HG03575 (cell line): Measurements from ENCODE around the gene GAPT.
A peak's percentile ranks its signal among the peaks of the same experiment; 100 is the strongest.

ENCODE experiments used
- ATAC-seq: cut with Tn5 transposase; IDR thresholded peaks from one replicate; pipeline ENCODE4 v1.9.1; 2021; ENCODE audit not compliant: unreplicated experiment, insufficient number of reproducible peaks, low FRiP score; ENCODE audit errors: extremely low read depth

GAPT gene

DNA sequence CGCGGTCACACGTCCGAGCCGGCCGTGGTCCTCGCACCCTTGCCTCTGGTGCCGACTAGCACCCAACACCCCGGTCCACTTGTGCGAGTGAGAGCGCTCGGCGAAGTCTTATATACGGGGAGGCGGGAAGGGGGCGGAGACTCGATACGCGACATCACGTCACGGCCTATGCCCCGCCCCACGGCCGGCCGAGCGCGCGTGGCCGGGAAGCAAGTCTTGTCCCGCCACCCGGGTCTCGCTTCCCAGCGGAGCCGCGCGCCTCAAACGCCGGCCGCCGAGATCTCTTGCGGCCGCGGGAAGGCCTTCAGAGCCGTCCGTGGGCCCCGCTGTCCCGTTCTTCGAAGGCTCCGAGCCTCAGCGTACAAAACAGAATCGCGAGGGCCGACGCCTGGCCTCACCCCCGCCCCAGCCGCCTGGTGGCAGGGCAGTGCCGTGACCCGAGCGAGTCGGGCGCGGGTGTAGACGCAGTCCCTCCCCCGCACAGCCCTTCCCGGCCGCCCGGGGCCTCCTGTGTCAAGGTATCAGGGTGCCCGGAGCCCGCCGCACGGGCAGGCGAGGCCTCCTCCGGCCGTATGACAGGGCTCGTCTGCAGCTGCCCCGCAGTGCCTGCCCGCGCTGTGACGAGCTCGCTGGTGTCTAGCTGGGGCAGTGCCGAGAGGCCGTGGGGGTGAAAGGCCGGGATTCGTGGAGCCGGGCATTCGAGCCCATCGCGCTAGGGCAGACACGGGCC, 31.1 kb upstream of the GAPT start, which contains the start of gene PLK2:
Gene PLK2, minus strand, starts transcription at position 85 of the 730 bp plus-strand sequence. CDS start 127 bp downstream, outside the sequence.
- ATAC-seq = peak; percentile 28

DNA sequence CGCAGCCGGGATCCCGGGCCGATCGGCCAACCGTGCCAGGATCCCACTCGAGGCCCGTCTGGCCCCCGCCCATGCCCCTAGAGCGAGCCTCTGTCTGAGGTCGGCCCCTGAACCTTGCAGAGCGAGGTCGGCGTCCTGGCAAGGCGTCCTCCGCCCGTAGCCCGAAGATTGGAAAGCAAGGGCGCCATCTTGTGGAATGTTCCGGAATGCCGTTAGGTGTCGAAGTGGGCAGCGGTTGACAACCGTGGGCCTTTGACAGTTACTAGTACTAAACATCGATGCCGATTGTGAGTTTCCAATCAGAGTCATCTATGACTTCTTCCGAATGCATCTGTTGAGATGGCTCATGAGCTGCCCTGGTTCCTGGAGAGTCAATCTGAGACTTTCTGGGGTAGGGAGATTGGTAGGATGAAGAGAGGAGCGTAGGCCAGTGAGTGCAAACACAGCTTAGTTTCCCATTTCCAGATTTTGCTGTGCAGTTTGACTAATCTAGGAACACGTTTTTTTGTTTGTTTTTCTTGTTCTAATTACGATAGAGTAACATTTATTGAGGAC, 30.4 kb upstream of the GAPT start:
- peak; percentile 72 for ATAC-seq

DNA sequence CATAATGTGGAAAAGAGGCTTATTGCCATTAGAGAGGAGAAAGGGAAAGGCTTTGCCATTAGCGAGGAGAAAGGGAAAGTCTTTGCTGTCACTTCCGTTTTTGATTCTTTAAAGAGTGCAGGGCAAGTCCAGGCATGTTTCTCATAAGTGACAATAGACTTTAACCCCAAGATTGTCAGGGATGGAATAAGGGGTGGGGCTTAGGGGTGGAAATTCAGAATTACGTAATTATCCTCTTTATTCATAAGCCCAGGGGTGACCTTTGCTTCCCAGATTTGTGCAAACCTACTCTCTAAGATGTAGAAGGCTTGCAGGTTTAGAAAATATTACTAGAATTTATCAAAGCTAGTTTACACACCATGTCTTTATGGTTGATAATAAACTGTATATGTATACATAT, 29.1 kb upstream of the GAPT start:
- no peak for ATAC-seq

DNA sequence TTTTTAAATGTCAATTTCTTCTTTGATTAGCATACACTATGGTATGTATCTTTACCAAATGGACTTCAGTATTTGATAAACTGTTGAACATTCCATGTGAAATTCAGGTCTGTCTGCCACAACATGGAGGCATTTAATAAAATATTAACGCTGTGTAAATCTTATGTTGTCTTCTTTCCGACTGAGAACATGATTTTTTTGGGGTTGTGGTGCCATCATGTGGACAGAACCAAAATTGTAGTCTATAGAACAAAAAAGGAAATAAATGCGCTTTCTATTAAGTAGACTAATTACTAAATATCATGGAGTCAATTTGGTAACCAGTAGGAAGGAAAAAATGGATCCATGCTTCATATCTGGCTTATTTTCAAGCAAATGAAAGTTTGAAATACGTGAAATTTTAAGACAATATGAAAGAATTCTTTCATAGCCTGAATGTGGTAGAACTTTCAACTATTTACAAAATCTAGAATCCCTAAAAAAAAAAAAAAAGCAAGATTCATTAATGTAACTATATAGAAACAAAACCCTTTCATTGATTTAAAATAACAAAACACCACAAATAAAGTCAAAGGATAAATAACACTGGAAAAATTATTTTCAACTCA, 28.5 kb upstream of the GAPT start:
- ATAC-seq = no peak

DNA sequence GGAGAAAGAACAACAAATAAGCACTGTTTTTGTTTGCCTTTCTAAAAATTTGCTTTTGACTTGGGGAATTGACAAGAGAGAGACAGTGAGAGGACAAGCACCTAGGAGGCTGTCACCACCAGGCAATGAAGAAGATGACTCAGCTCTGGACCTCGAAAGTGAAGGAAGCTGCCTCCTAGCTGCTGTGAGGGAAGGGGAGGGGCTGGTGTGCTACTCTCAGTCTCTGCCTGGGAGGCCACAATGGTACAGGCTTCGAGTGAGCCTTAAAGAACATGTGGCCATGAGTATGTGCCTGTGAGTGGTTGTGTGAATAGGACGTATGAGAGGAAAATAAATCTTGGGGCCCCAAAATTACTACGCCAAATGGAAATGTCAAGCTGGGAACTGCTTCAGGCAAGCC, 24.3 kb upstream of the GAPT start:
- peak; percentile 94 for ATAC-seq

DNA sequence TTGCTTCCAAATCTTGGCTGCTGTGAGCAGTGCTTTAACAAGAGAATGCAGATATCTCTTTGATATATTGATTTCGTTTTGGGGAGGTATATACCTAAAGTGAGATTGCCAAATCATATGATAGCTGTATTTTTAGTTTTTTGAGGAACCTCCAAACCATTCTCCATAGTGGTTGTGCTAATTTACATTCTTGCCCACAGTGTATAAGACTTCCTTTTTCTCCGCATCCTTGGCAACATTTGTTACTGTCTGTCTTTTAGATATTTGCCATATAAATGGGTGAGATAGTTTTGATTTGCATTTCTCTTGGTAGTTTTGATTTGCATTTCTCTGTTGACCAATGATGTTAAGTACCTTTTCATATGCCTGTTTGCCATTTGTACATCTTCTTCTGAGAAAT, 21.3 kb upstream of the GAPT start:
- ATAC-seq = no peak

DNA sequence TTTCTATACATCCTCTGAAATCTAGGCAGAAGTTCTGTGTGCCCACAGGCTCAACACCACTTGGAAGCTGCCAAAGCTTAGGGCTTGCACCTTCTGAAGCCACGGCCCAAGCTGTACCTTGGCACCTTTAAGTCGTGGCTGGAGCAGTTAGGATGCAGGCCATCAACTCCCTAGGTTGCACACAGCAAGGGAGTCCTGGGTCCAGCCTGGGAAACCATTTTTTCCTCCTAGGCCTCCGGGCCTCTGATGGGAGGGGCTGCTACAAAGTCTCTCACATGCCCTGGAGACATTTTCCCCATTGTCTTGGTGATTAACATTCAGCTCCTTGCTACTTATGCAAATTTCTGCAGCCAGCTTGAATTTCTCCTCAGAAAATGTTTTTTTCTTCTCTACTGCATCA, 15.8 kb upstream of the GAPT start:
- no peak for ATAC-seq

DNA sequence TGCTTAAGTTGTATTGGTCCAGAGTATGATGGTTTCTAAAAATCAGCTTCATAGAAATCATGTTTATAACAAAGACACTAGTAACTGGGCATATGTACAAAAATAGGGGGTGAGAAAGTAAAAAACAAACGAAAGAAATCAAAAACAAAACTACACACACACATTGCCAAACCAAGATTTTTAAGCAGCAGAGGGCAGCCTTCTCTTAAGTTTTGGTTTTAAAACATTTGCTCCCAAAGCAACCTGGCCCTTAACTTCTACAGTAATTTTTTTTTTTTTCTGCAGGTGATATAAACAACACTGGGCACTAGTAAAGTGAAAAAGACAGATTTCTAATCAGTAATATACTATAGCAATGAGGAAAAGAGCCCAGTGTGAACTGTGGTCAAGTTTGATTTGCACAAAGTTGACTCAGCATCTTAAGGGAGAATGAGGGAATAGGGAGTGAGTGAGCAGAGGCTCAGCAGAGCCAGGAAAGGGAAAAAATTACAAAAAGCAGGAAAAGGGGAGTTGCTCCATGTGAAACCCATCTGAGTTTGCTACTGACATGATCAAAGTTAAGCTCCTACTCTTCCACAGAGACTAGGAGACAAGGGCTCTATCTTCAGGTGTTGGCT, 13.4 kb upstream of the GAPT start:
- no peak for ATAC-seq

DNA sequence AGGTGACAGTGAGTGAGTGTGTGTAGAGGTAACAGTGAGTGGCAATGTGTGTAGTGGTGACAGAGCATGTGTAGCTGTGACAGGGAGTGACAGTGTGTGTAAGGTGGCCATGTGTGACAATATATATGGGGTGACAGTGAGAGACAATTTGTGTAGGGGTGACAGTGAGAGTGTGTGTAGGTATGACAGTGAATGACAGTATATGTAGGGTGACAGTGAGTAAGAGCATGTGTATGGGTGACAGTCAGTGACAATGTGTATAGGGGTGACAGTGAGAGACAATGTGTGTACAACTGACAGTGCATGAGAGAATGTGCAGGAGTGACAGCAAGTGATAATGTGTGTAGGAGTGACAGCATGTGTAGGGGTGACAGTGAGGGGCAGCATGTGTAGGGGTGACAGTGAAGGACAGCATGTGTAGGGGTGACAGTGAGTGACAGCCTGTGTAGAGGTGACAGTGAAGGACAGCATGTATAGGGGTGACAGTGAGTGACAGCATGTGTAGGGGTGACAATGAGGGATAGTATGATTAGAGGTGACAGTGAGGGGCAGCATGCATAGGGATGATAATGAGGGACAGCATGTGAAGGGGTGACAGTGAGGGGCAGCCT, 10.1 kb upstream of the GAPT start:
- ATAC-seq = no peak

DNA sequence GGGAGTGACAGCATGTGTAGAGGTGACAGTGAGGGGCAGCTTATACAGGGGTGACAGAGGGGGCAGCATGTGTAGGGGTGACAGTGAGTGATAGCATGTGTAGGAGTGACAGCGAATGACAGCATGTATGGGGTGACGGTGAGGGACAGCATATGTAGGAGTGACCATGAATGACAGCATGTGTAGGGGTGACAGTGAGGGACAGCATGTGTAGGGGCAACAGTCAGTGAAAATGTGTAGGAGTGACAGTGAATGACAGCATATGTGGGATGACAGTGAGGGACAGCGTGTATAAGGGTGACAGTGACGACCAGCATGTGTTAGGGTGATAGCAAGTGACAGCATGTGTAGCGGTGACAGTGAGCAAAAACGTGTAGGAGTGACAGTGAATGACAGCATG, 9.4 kb upstream of the GAPT start:
- no peak for ATAC-seq

DNA sequence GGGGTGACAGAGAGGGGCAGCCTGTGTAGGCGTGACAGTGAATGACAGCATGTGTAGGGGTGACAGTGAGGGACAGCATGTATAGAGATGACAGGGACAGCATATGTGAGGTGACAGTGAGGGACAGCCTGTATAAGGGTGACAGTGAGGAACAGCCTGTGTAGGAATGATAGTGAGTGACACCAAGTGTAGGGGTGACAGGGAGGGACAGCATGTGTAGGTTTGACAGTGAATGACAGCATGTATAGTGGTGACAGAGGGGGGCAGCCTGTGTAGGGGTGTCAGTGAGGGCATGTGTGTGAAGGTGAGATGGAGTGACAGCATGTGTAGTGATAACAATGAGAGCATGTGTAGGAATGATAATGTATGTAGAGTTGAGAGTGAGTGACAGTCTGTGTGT, 8.7 kb upstream of the GAPT start:
- no peak for ATAC-seq

DNA sequence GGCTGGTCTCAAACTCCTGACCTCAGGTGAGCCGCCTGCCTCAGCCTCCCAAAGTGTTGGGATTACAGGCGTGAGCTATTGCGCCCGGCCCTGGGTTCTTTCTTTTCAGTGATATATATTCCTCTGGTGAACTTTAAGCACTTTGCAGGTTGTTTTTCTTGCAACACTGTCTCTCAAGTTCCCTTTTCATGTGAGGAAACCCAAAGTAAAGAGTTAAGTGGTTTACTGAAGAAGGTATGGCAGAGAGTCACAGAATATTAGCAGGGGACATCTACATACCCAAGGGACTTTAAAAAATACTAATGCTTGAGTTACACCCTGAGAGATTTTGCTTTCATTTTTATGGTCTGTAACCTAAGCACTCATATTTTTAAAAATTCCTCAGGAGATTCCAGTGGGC, 6.7 kb upstream of the GAPT start:
- no peak for ATAC-seq

DNA sequence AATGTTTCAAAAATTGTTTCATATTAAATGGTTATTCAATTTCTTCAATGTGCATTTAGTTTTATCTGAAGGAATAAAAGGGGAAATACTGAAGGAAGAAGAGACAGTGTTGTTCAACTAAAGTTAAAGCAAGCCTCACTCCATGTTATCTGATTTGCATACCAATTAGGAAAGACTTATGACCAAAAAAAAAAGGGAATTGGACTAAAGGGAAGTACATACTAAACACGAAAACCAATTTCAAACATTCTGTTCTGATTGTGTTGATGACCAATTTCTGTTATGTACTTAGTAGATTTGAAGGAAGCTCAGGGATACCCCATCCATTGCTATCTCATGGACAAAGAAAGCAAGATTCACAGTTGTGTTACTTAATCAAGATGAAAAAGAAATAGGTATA, 4.9 kb upstream of the GAPT start:
- ATAC-seq = no peak

DNA sequence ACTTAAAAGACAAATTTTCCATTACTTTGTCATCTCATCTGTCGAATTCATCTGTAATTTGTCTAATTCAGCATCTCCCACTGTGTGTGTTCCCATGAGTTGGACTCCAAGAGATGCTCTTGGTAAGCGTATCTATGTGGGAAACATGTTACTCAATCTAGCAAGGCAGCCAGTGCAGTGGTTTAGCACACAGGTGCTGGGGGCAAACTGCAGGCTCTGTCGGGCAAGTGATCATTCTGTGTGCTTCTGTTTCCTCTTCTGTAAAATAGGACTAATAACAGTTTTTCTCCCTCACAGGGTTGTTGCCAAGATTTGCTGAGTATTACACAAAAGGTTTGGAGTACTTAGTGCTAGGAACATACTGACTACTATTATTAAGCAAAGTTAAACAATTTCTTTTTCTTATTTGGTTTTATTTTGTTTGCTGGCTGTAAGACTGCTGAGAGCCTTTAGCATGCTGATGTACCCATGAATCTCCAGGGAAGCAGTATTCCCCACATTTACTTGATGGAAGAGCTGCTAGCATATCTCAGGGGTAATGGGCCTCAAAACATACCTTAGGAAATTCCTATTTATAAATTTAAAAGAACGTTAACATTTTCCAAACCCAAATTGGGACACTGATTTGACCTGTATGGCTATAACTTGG, 709 bp upstream of the GAPT start:
- ATAC-seq = no peak

DNA sequence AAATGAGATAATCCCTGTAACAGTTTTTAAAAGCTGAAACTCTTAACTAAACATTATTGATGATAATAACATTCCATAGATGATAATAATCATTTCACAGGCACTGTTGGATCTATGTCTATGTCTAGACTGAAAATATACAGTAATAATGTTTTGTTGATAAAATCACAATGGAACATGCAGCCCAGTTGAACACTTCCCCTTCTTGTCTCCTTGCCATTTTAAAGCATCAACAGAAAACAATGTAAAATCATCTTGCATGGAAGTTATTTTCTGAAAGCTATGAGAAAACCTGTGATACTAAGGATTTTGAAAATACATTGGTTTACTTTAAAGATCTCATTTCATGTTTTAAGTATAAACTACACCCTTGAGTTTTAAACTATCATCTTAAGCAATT, 1.9 kb downstream of the GAPT start:
- ATAC-seq = no peak

DNA sequence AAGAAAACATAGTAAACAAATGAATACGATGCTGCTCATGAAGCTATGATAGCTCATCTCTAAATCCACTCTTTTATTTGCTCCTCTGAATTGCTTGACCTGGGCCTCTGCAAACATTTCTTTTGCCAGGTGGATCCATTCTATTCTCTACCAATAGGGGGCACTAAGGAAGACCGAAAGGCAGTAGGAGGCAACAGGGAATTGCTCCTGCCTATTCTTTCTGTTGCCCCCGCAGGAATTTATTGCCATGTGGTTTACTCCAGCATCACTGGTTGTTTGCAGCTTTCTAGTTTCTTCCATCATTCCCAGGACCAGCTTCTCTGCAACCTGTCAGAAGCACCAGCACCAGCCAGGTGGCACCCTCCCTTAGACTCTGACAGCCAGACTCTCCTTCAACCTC, 5.3 kb downstream of the GAPT start:
- ATAC-seq = no peak

DNA sequence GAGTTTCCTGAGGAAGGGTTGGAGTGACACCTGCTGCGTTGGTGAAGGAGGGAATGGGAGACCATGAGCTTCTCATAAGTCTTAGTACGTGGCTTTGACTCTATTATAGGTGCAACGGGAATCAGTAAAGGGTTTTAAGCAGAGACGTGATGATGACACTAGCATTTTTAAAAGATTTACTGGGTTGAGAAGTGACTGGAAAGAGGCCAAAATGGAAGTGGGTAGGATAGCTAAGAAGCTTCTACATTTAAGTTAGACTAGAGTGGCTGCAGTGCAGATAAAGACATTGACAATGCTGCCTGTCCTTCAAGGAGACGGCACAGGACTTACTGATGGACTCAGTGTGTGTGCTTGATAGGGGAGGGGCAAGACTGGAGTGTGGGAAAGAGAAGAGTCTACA, 6.2 kb downstream of the GAPT start:
- no peak for ATAC-seq

DNA sequence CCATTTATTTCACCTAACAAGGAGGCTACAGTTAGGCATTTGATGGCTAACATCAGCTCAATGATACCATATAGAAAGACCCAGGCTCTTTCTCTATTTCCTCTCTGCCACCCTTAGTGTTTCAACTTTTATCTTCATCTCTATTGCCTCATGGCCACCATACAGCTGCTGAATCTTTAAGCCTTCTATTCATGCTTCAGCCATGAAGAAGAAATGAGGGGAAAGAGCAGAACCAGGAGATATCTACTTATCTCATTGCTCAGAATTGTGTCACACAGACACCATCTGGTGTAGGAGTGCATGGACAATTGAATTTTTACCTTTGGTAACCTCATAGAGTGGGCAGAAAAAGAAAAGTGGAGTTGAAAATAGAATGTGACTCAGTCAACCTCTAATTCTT, 6.7 kb downstream of the GAPT start:
- no peak for ATAC-seq

DNA sequence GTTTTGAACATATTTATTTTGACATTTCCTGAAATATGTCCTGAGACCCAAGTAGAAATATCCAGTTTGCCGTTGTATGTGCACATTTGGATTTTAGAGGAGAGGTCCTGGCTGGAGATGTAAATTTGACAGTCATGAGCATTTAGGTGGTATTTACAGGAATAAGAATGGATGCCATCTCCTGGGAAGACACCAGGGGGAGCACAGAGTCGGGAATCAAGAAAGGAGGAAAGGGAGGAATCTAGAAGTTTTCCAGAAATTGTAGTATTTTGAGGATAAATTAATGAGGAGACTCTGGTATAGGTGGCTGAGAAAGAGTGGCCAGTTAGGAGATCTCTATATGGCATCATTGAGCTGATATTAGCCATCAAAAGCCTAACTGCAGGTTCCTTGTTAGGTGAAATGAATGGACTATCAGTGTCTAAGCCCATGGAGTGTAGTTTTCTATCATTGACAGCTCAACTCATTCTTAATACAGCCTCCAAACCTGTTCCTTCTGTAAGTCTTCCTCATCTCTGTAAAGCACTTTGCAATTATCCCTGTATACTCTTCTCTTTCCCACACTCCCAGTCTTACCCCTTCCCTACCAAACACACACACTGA, 7.2 kb downstream of the GAPT start:
- ATAC-seq = no peak
